Uterus (tissue), 2 donors: ENCODE data around the gene KCNMA1.

Experiments
- POLR2A ChIP-seq, 2 donors: fragments of 450-650 bp; IDR thresholded peaks; one replicate each; pipeline ENCODE4 v1.6.1; 2016; ENCODE audit warnings: antibody characterized with exemption in 2 of 2, mild to moderate bottlenecking in 1 of 2, moderate library complexity in 1 of 2
- TF ChIP-seq, protein P1 (sequence below), 4 experiments: fragments of 200-600 bp in 2 of 4; fragments of 450-650 bp in 2 of 4; sonication (generic) in 2 of 4; IDR thresholded peaks; one replicate each; pipeline ENCODE4 v1.5.1; 2016 to 2019; ENCODE audit warnings: antibody characterized with exemption in 4 of 4, mild to moderate bottlenecking in 2 of 4, moderate library complexity in 1 of 4

DNA sequence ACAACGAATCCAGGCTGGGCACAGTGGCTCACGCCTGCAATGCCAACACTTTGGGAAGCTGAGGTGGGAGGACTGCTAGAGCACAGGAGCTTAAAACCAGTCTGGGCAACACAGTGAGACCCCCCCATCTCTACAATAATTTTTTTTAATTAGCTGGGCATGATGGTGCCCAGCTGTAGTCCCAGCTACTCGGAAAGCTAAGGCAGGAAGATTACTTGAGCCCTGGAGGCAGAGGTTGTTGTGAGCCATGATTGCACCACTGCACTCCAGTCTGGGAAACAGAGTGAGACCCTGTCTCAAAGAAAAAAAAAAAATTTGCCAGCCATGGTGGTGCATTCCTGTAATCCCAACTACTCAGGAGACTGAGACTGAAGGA lies 396.3 kb downstream of the KCNMA1 start:
- TF ChIP-seq, protein P1, sequence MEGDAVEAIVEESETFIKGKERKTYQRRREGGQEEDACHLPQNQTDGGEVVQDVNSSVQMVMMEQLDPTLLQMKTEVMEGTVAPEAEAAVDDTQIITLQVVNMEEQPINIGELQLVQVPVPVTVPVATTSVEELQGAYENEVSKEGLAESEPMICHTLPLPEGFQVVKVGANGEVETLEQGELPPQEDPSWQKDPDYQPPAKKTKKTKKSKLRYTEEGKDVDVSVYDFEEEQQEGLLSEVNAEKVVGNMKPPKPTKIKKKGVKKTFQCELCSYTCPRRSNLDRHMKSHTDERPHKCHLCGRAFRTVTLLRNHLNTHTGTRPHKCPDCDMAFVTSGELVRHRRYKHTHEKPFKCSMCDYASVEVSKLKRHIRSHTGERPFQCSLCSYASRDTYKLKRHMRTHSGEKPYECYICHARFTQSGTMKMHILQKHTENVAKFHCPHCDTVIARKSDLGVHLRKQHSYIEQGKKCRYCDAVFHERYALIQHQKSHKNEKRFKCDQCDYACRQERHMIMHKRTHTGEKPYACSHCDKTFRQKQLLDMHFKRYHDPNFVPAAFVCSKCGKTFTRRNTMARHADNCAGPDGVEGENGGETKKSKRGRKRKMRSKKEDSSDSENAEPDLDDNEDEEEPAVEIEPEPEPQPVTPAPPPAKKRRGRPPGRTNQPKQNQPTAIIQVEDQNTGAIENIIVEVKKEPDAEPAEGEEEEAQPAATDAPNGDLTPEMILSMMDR (IDR thresholded peaks at IDR 0.05), result no peak
- TF ChIP-seq POLR2A (IDR thresholded peaks at IDR 0.05), result no peak
